Stimulated activated CD4-positive, alpha-beta T cell treated with anti-CD3 and anti-CD28 coated beads, Interleukin-4, amount 100 ng/mL, for 24 hours (primary cell): Measurements from ENCODE around the gene ZMYND10.
A peak's percentile ranks its signal among the peaks of the same experiment; 100 is the strongest.

ENCODE experiments used
- DNase-seq: peaks from one replicate; pipeline ENCODE4 v3.0.0-alpha.2; 2020

The ZMYND10 gene

GRCh38 chr3:50342813-50343633, 2.5 kb downstream of the ZMYND10 start:
- no peak for DNase-seq

GRCh38 chr3:50341996-50342650, 3.4 kb downstream of the ZMYND10 start:
- DNase-seq, result no peak

GRCh38 chr3:50341537-50341936, 4.0 kb downstream of the ZMYND10 start:
- no peak for DNase-seq

- peak; percentile 71 for DNase-seq
Measured at GRCh38 chr3:50340448-50341329, 4.8 kb downstream of the ZMYND10 start, which contains the start of gene RASSF1. TSS of gene RASSF1 (minus strand) at chr3:50340836. CDS start at chr3:50340805, 31 bp downstream.

GRCh38 chr3:50340147-50340447, 5.4 kb downstream of the ZMYND10 start:
- DNase-seq, result no peak

GRCh38 chr3:50339485-50340146, 5.9 kb downstream of the ZMYND10 start:
- DNase-seq, result no peak

- no peak for DNase-seq
Measured at GRCh38 chr3:50338965-50339364, 6.6 kb downstream of the ZMYND10 start.

GRCh38 chr3:50337175-50337861, 8.2 kb downstream of the ZMYND10 start:
- peak; percentile 97 for DNase-seq

GRCh38 chr3:50336452-50337174, 8.9 kb downstream of the ZMYND10 start:
- DNase-seq, result peak; percentile 62

GRCh38 chr3:50334339-50335075, 11.0 kb downstream of the ZMYND10 start:
- no peak for DNase-seq

- DNase-seq, result no peak
Measured at GRCh38 chr3:50333744-50334328, 11.7 kb downstream of the ZMYND10 start.

GRCh38 chr3:50331364-50331907, 14.1 kb downstream of the ZMYND10 start:
- no peak for DNase-seq

GRCh38 chr3:50330330-50330729, 15.2 kb downstream of the ZMYND10 start:
- DNase-seq, result no peak

GRCh38 chr3:50327943-50328691, 17.4 kb downstream of the ZMYND10 start, which contains the start of gene TUSC2:
TSS of gene TUSC2 (minus strand) at chr3:50328223. CDS start at chr3:50328099, 124 bp downstream.
- DNase-seq, result peak; percentile 96

GRCh38 chr3:50327129-50327528, 18.4 kb downstream of the ZMYND10 start:
- no peak for DNase-seq

- DNase-seq, result no peak
Measured at GRCh38 chr3:50326182-50326541, 19.4 kb downstream of the ZMYND10 start.

GRCh38 chr3:50325497-50326181, 19.9 kb downstream of the ZMYND10 start:
- DNase-seq, result no peak

- DNase-seq, result no peak
Measured at GRCh38 chr3:50325113-50325480, 20.4 kb downstream of the ZMYND10 start.
